Immature natural killer cell (primary cell): ENCODE data around the gene CLDN34. TPM values are rescaled to one million over a fixed set of nuclear protein-coding genes. Genes with fewer than 3 reads are reported as not detected.

Experiments used
- DNase-seq, 3 donors: peaks; one replicate each; pipeline ENCODE4 v3.0.0; 2022; ENCODE audit warnings: mixed read lengths in 1 of 3
- H3K27ac Mint-ChIP-seq, 6 donors: one replicate each; pipeline ENCODE4 v1.8.0; 2020; ENCODE audit warnings: mixed read lengths in 6 of 6, mild to moderate bottlenecking in 5 of 6, inconsistent platforms in 4 of 6, moderate library complexity in 3 of 6
- H3K27me3 Mint-ChIP-seq, 3 donors: one replicate each; pipeline ENCODE4 v1.8.0; 2020 to 2021; ENCODE audit warnings: low read depth in 3 of 3, mild to moderate bottlenecking in 3 of 3, mixed read lengths in 3 of 3, moderate library complexity in 3 of 3, inconsistent platforms in 1 of 3
- H3K36me3 Mint-ChIP-seq, 3 donors: one replicate each; pipeline ENCODE4 v1.8.0; 2020; ENCODE audit warnings: mixed read lengths in 3 of 3, inconsistent platforms in 2 of 3, mild to moderate bottlenecking in 2 of 3
- H3K4me1 Mint-ChIP-seq, 2 donors: one replicate each; pipeline ENCODE4 v1.8.0; 2020; ENCODE audit warnings: inconsistent platforms in 2 of 2, mild to moderate bottlenecking in 2 of 2, mixed read lengths in 2 of 2, moderate library complexity in 1 of 2
- H3K4me3 Mint-ChIP-seq, 5 donors: one replicate each; pipeline ENCODE4 v1.8.0; 2020; ENCODE audit warnings: mild to moderate bottlenecking in 5 of 5, mixed read lengths in 5 of 5, inconsistent platforms in 3 of 5, moderate library complexity in 3 of 5
- H3K9me3 Mint-ChIP-seq, 6 donors: one replicate each; pipeline ENCODE4 v1.8.0; 2020; ENCODE audit warnings: mild to moderate bottlenecking in 6 of 6, mixed read lengths in 6 of 6, inconsistent platforms in 4 of 6, moderate library complexity in 3 of 6
- polyA plus RNA-seq, 3 donors: library from polyadenylated mRNA; unstranded; fragments of 300-500 nt; fragmentation: Illumina TruSeq; gene quantifications; one replicate each; pipeline ENCODE4 v1.2.3, GENCODE V29; 2021

The CLDN34 gene, protein sequence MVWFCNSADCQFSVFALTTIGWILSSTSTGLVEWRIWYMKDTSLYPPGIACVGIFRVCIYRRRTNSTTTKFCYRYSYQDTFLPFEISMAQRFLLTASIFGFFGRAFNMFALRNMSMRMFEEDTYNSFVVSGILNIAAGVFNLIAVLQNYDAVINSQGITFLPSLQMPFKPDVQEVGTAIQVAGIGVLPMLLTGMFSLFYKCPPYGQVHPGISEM
- polyA plus RNA-seq: not detected

DNA sequence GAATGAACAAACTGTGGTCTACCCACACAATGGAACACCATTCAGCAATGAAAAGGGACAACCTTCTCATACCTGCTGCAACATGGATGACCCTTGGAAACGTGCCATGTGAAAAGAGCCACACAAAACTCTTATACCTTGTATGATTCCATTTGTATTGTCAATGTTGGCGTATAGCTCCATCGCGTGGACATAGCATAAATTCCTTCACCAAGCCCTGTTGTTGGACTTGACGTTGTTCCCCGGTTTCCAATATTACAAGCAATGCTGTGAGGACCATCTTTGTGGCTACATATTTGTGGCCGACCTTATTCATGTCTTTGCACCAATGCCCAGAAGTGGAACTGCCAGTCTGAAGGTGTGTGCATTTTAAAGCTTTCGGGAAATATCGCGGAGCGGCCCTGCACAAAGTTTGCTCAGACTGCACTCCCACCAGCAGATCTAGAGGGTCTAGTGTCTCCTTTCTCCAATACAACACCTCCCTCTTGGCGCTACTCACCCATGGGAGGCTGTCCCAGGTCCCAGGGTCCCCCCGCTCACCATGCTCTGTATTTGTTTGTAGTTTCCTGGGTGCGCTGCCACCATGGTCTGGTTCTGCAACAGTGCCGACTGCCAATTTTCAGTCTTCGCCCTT, at the start of gene CLDN34:
CLDN34 (plus strand) TSS at position 584 of the 634 bp plus-strand sequence; CDS start at position 584, 0 bp downstream.
- H3K4me3 Mint-ChIP-seq: no peak within 1 kb of the TSS
- peaks cover 0 to 4% (median 0%) of the 10 kb centered on the region in 3 donors for H3K27me3 Mint-ChIP-seq
- H3K27ac Mint-ChIP-seq: no peak within 1 kb of the TSS
- H3K4me1 Mint-ChIP-seq: no peaks in the 10 kb centered on the region
- no peak for DNase-seq
- H3K36me3 Mint-ChIP-seq: no peaks in the 10 kb centered on the region
- peaks cover 0 to 2% (median 0%) of the 10 kb centered on the region in 6 donors for H3K9me3 Mint-ChIP-seq

DNA sequence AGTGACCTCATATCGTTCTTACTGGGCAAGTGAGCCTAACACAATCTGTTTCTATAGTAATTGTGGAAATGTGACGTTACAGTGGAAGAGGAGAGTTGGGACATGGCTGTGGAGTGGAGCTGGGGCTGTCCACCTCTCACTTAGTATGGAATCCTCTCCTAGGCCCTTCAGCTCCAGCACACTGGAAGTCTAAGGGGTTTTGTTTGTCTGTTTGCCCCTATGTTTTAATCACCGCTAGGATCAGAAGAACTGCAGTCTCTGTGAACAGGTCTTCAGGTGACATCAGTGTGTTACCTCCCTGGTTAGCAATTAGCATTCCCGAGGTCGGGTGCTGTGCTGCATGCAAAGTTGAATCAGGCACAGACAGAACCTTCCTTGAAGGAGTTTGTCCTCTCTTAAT, 49.3 kb upstream of the CLDN34 start:
- no peak for DNase-seq
- H3K9me3 Mint-ChIP-seq: peaks cover 0 to 2% (median 0%) of the 10 kb centered on the region in 6 donors
- peaks cover 2 to 6% (median 5%) of the 10 kb centered on the region in 3 donors for H3K27me3 Mint-ChIP-seq
- H3K4me3 Mint-ChIP-seq: no peak overlapping the region
- no peak overlapping the region for H3K27ac Mint-ChIP-seq
- H3K36me3 Mint-ChIP-seq: no peaks in the 10 kb centered on the region
- no peaks in the 10 kb centered on the region for H3K4me1 Mint-ChIP-seq

DNA sequence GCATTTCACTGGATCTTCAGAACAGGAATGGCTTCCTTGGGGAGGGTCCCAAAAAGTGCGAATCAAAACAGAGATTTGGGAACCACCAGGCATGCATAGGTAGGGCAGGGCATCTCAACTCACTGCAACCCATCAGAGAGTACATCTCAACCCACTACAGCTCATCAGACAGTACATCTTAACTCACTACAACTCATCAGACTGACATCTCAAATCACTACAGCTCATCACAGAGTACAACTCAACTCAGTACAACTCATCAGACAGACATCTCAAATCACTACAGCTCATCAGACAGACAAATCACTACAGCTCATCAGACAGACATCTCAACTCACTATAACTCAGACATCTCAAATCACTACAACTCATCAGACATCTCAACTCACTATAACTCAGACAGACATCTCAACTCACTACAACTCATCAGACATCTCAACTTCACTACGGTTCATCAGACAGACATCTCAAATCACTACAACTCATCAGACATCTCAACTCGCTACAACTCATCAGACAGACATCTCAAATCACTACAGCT, 47.5 kb upstream of the CLDN34 start:
- Mint-ChIP-seq H3K4me3 (no peak overlapping the region), H3K27ac (no peak overlapping the region), H3K36me3 (no peaks in the 10 kb centered on the region)

DNA sequence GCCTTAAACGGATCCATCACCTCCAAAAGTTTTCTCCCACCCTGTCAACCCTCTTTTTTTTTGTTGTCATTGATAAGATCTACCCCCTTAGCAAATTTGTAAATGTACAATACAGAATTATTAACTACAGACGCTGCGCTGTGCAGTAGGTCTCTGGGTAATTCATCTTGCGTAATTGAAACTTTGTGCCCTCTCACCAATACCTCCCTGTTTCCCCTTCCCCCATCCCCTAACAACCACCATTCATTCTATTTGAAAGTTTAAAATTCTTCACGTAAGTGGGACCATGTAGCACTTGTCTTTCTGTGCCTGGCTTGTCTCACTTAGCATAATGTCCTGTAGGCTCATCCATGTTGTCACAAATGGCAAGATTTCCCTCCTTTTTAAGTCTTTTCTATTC, 45.8 kb upstream of the CLDN34 start:
- Mint-ChIP-seq H3K27me3 (peaks cover 2 to 9% (median 7%) of the 10 kb centered on the region in 3 donors), H3K27ac (no peak overlapping the region), H3K4me3 (no peak overlapping the region), H3K9me3 (peaks cover 0 to 2% (median 0%) of the 10 kb centered on the region in 6 donors), H3K4me1 (no peaks in the 10 kb centered on the region), H3K36me3 (no peaks in the 10 kb centered on the region)
- DNase-seq: no peak

More for the DNA sequence above, 47.5 kb upstream of the CLDN34 start:
- peaks cover 0 to 2% (median 0%) of the 10 kb centered on the region in 6 donors for H3K9me3 Mint-ChIP-seq
- DNase-seq: no peak
- peaks cover 2 to 6% (median 5%) of the 10 kb centered on the region in 3 donors for H3K27me3 Mint-ChIP-seq
- H3K4me1 Mint-ChIP-seq: no peaks in the 10 kb centered on the region

DNA sequence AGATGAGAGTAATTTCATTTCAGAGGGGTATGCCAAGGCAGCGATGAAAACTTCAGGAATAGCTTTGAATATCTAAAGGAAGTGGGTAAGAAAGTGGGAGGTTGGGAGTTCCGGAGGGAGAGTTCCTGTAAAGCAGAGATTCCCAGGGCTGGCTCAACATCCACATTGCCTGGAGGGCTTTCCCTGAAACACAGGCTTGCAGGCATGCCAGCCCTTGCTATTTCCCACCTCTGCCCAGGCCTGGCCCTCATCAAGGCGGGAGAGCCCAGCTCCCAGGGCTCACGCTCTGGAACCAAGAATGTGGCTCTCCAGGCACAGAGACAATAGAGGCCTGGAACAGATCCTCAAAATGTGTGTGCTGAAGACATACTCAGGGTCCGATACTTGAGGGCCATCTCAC, 43.8 kb upstream of the CLDN34 start:
- no peak overlapping the region for H3K27ac Mint-ChIP-seq
- H3K27me3 Mint-ChIP-seq: peaks cover 2 to 6% (median 5%) of the 10 kb centered on the region in 3 donors
- H3K36me3 Mint-ChIP-seq: no peaks in the 10 kb centered on the region
- H3K4me1 Mint-ChIP-seq: no peaks in the 10 kb centered on the region
- peaks cover 0 to 2% (median 0%) of the 10 kb centered on the region in 6 donors for H3K9me3 Mint-ChIP-seq
- H3K4me3 Mint-ChIP-seq: no peak overlapping the region
- no peak for DNase-seq

DNA sequence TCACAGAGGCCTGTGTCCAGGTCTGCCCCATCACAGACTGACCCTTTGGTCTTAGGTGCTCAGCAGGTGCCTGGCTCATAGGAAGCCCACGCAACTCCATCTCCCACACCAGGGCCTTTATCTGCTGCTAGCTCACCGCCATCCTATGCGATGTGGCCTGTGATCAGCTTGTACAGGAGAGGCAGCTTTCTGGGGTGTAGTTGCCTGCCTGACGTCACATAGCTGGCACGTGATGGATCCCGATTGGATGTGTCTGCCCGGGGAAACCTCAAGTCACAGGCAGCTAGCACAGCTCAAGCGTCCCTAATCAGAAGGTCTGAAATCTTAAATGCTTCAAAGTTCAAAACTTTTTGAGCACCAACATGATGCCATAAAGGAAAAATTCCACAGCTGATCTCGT, 41.2 kb upstream of the CLDN34 start:
- H3K9me3 Mint-ChIP-seq: peaks cover 0 to 2% (median 0%) of the 10 kb centered on the region in 6 donors
- H3K36me3 Mint-ChIP-seq: no peaks in the 10 kb centered on the region
- H3K27me3 Mint-ChIP-seq: peaks cover 2 to 8% (median 4%) of the 10 kb centered on the region in 3 donors
- no peak for DNase-seq
- no peak overlapping the region for H3K4me3 Mint-ChIP-seq
- no peaks in the 10 kb centered on the region for H3K4me1 Mint-ChIP-seq
- no peak overlapping the region for H3K27ac Mint-ChIP-seq

DNA sequence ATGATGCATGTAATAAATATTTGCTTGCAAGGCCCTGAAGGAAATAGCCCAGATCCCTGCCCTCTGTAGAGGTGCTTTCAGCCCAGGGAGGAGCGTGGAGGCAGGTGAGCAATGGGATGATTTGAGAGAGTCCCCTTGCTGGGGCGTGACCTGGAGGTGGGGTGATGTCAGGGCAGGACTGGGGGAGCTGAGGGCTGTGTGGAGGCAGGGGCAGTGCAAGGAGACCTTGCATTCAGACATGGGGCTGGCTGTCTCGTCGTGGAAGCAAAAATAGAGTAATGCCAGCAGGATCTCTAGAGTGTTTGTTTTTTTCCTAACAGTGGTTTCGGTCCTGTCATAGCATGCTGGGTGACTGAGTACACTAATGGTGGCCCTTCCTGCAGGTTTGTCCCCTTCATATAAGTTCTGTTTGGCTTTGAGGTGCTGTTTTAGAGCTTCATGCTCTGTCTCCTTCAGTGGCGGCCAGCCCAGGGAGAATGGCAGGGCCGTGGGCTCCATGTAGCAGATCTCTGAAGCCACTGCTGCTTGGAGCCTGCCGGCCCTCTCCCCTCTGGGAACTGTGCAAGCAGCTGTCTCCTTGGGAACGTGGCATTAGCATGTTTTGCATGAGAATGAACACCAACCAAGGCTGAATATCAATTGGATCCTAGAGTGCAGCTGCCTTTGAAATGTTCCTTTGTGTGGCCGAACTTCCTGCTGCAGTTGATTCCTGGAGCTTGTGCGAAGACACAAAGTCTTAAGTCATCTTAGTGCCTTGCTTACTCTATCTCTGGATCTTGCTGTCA, 39.3 kb upstream of the CLDN34 start:
- H3K27ac Mint-ChIP-seq: no peak overlapping the region
- no peaks in the 10 kb centered on the region for H3K36me3 Mint-ChIP-seq
- no peak for DNase-seq
- H3K4me3 Mint-ChIP-seq: no peak overlapping the region
- H3K9me3 Mint-ChIP-seq: no peaks in the 10 kb centered on the region
- H3K4me1 Mint-ChIP-seq: no peaks in the 10 kb centered on the region
- peaks cover 0 to 10% (median 4%) of the 10 kb centered on the region in 3 donors for H3K27me3 Mint-ChIP-seq

DNA sequence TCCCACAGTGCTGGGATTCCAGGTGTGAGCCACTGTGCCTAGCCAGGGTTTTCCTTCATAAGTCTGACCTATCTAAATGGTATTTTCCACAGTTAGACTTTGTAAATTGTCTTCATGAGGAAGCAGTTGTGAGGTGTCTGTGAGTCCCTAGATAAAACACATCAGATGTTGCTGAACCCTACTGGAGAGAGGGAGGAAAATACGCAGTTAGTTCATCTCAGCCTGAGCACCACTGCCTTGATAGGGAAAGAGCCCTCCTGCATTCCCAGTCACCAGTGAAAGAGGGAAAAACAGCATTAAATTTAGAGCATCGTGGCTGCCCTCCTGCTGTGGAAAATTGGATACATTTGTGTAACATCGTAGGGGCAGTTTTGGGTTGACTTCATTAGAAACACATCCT, 31.7 kb upstream of the CLDN34 start:
- Mint-ChIP-seq H3K9me3 (no peaks in the 10 kb centered on the region), H3K4me3 (no peak overlapping the region), H3K36me3 (no peaks in the 10 kb centered on the region), H3K27me3 (peaks cover 2 to 6% (median 4%) of the 10 kb centered on the region in 3 donors), H3K27ac (no peak overlapping the region), H3K4me1 (peaks cover 2 to 4% of the 10 kb centered on the region in 2 donors)
- no peak for DNase-seq

DNA sequence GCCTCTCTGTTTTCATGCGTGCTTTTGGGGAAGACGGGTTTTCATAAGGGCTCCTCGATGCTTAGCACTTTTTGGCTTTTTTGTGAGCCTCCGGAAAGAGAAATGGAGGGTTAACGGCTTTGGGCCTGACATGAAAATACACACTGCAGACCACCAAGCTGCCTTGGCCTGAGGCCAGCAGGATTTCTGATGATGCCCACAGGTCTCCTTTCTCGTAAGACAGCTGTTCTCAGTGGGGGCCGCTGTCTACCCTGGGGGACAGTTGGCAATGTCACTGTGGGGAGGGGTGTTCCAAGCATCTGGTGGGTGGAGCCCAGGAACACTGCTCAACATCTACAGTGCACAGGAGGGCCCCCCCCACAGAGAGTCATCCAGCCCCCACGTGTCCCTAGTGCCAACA, 29.4 kb upstream of the CLDN34 start:
- Mint-ChIP-seq H3K9me3 (no peaks in the 10 kb centered on the region), H3K36me3 (no peaks in the 10 kb centered on the region), H3K27me3 (peaks cover 5 to 11% (median 10%) of the 10 kb centered on the region in 3 donors), H3K27ac (no peak overlapping the region), H3K4me1 (peaks cover 21 to 26% of the 10 kb centered on the region in 2 donors), H3K4me3 (no peak overlapping the region)
- DNase-seq: no peak

DNA sequence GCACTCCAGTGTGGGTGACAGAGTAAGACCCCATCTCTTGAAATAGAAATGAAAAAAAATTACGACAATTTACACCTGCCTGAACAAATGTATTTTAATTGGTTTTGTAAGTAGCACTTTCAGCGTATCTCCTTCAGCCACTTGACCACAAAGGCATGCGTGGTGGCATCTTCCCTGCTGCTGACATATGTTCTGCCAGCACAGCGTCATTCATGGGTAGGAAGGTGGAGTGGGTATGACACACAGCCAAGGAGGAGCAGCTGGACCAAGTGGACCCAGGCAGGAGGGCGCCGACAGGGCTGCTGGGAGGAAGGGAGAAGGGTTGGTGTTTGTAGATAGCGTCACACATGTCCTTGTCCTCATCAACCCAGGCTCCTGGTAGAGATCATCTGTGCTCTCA, 28.6 kb upstream of the CLDN34 start:
- Mint-ChIP-seq H3K27me3 (peaks cover 5 to 10% (median 9%) of the 10 kb centered on the region in 3 donors), H3K4me3 (no peak overlapping the region), H3K4me1 (peaks cover 21 to 27% of the 10 kb centered on the region in 2 donors), H3K9me3 (no peaks in the 10 kb centered on the region), H3K27ac (no peak overlapping the region), H3K36me3 (no peaks in the 10 kb centered on the region)
- DNase-seq: no peak

DNA sequence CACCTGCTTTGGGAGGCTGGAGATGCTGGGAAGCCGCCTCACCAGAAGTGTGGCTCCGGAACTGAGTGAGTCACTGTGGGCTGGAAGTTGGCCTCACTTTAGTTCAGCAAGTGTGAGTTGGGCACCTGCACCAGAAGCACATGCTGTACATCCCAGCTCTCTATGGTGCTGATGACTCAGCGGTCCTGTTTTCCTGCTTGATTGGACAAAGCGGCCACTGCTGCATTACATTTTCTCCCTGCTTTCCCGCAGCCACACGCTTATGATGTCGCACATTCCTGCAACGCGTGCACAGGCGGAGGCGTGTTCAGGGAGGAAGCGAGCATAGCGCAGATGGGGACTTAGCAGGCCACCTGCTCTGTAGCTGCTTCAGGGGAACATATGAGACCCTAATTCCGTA, 26.7 kb upstream of the CLDN34 start:
- Mint-ChIP-seq H3K27me3 (peaks cover 5 to 10% (median 9%) of the 10 kb centered on the region in 3 donors), H3K9me3 (no peaks in the 10 kb centered on the region), H3K36me3 (no peaks in the 10 kb centered on the region), H3K4me3 (peak overlapping the region in 3 of 5 donors; percentile 19 to 30 (median 23)), H3K27ac (no peak overlapping the region), H3K4me1 (peaks cover 21 to 27% of the 10 kb centered on the region in 2 donors)
- DNase-seq: no peak

DNA sequence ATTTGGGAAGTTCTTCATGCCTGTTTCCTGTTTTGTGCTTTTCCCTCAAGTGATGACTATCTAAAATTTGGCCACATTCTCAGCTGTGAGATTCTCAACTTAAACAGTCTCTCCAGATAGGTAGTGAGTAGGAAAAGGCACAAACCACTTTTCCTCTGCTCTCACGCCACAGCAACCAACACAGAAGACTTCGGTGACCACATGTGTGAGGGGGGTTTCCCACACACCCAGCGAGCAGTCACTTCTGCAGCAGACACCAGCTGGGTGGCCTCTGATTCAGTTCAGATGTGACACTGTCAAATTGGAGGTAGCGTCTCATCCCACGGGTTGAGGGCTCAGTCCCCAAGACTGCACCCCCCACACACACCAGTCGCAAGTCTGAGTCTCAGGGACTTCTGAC, 25.1 kb upstream of the CLDN34 start:
- Mint-ChIP-seq H3K4me1 (peaks cover 21 to 27% of the 10 kb centered on the region in 2 donors), H3K27me3 (peaks cover 9 to 10% (median 10%) of the 10 kb centered on the region in 3 donors), H3K4me3 (peak overlapping the region; percentile 44 to 84 (median 71)), H3K36me3 (no peaks in the 10 kb centered on the region), H3K27ac (peak overlapping the region in 4 of 6 donors; percentile 72 to 81 (median 74)), H3K9me3 (no peaks in the 10 kb centered on the region)
- peak; percentile 59 to 60 (median 60) for DNase-seq

DNA sequence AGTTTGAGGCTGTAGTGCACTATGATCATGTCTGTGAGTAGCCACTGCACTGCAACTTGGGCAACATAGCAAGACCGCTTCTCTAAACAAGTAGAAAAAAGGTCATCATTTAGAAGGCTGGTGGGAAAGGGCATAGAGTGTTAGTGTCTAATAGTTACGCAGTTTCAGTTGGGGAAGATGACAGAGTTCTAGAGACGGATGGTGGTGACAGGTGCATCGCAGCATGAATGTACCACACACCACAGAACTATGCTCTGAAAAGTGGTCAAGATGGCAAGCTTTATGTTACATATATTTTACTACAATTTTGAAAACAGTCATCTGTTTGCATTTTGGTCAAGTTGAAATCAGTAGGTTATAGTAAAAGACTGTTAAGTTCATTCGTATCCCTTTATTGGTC, 23.7 kb upstream of the CLDN34 start:
- Mint-ChIP-seq H3K27me3 (peaks cover 10 to 13% (median 10%) of the 10 kb centered on the region in 3 donors), H3K4me3 (no peak overlapping the region), H3K9me3 (no peaks in the 10 kb centered on the region), H3K27ac (no peak overlapping the region), H3K4me1 (peaks cover 21 to 27% of the 10 kb centered on the region in 2 donors), H3K36me3 (no peaks in the 10 kb centered on the region)
- no peak for DNase-seq
